Neuronal stem cell (in vitro differentiated cells): ENCODE data around the gene SPZ1.

Experiments
- DNase-seq: peaks from one replicate; pipeline ENCODE4 v3.0.0-alpha.2; 2013; ENCODE audit warnings: low spot score
- H2AFZ ChIP-seq: one replicate; pipeline ENCODE4 v1.6.1; 2013; ENCODE audit warnings: mild to moderate bottlenecking, low read length, inconsistent platforms
- H2AK5ac ChIP-seq: 2 replicates; pipeline ENCODE4 v1.6.1; 2013; ENCODE audit warnings: low read depth, mild to moderate bottlenecking, inconsistent platforms, low read length, moderate library complexity, mixed read lengths
- H2BK120ac ChIP-seq: 2 replicates; pipeline ENCODE4 v1.6.1; 2013; ENCODE audit warnings: low read depth, mild to moderate bottlenecking, inconsistent platforms, low read length, moderate library complexity, mixed read lengths
- H2BK12ac ChIP-seq: one replicate; pipeline ENCODE4 v1.6.1; 2013; ENCODE audit warnings: low read length, inconsistent platforms
- H2BK15ac ChIP-seq: 2 replicates; pipeline ENCODE4 v1.6.1; 2013; ENCODE audit warnings: mild to moderate bottlenecking, low read length, inconsistent platforms, mixed read lengths
- H2BK5ac ChIP-seq: one replicate; pipeline ENCODE4 v1.6.1; 2013; ENCODE audit warnings: inconsistent platforms, mild to moderate bottlenecking, low read length, moderate library complexity
- H3K14ac ChIP-seq: one replicate; pipeline ENCODE4 v1.6.1; 2013; ENCODE audit warnings: low read length, inconsistent platforms
- H3K18ac ChIP-seq: 2 replicates; pipeline ENCODE4 v1.6.1; 2013; ENCODE audit warnings: low read length, inconsistent platforms
- H3K23ac ChIP-seq: 2 replicates; pipeline ENCODE4 v1.6.1; 2013; ENCODE audit warnings: low read depth, mild to moderate bottlenecking, mixed read lengths, low read length, inconsistent platforms; ENCODE audit not compliant: poor library complexity
- H3K27ac ChIP-seq: replicated peaks from 3 replicates; pipeline ENCODE4 v1.5.1; 2013; ENCODE audit warnings: low read length, inconsistent platforms
- H3K27me3 ChIP-seq, 3 experiments: 2 replicates each; pipeline ENCODE4 v1.6.1; 2013; ENCODE audit warnings: low read length in 3 of 3, mild to moderate bottlenecking in 2 of 3, inconsistent platforms in 1 of 3, low read depth in 1 of 3, mixed read lengths in 1 of 3, moderate library complexity in 1 of 3; ENCODE audit not compliant: control insufficient read depth in 3 of 3, insufficient read depth in 3 of 3
- H3K36me3 ChIP-seq, 2 donors: replicated peaks in 1 of 2; 2 replicates each; pipeline ENCODE4 v1.6.1; 2013; ENCODE audit warnings: low read length in 2 of 2; ENCODE audit not compliant: control insufficient read depth in 2 of 2, insufficient read depth in 2 of 2
- H3K4ac ChIP-seq: 2 replicates; pipeline ENCODE4 v1.6.1; 2013; ENCODE audit warnings: inconsistent platforms, mild to moderate bottlenecking, low read length, moderate library complexity
- H3K4me1 ChIP-seq, 2 donors: 1 replicate in 1 of 2; 2 replicates in 1 of 2; pipeline ENCODE4 v1.6.1; 2013; ENCODE audit warnings: low read length in 2 of 2, low read depth in 1 of 2; ENCODE audit not compliant: control insufficient read depth in 2 of 2, insufficient read depth in 1 of 2
- H3K4me2 ChIP-seq: one replicate; pipeline ENCODE4 v1.6.1; 2013; ENCODE audit warnings: mild to moderate bottlenecking, low read length, inconsistent platforms; ENCODE audit not compliant: insufficient read depth, poor library complexity, severe bottlenecking
- H3K4me3 ChIP-seq, 2 donors: 2 replicates each; pipeline ENCODE4 v1.5.1; 2013; ENCODE audit warnings: low read length in 2 of 2, mild to moderate bottlenecking in 2 of 2, inconsistent platforms in 1 of 2, moderate library complexity in 1 of 2
- H3K79me1 ChIP-seq: one replicate; pipeline ENCODE4 v1.6.1; 2013; ENCODE audit warnings: low read depth, mild to moderate bottlenecking, inconsistent platforms, low read length, moderate library complexity
- H3K9ac ChIP-seq: one replicate; pipeline ENCODE4 v1.6.1; 2013; ENCODE audit warnings: mild to moderate bottlenecking, low read depth, low read length, inconsistent platforms; ENCODE audit not compliant: poor library complexity
- H3K9me3 ChIP-seq, 2 donors: replicated peaks in 1 of 2; 2 replicates each; pipeline versions ENCODE3 to v1.6.1; 2013; ENCODE audit warnings: low read length in 2 of 2, mild to moderate bottlenecking in 2 of 2, inconsistent platforms in 1 of 2, low read depth in 1 of 2, mixed read lengths in 1 of 2, moderate library complexity in 1 of 2; ENCODE audit not compliant: control insufficient read depth in 2 of 2, insufficient read depth in 1 of 2
- H4K8ac ChIP-seq: one replicate; pipeline ENCODE4 v1.6.1; 2013; ENCODE audit warnings: low read depth, mild to moderate bottlenecking, inconsistent platforms, low read length, moderate library complexity
- H4K91ac ChIP-seq: one replicate; pipeline ENCODE4 v1.6.1; 2013; ENCODE audit warnings: low read length, low read depth, mild to moderate bottlenecking, inconsistent platforms; ENCODE audit not compliant: poor library complexity
- WGBS, 2 donors: extraction: QIAGEN DNeasy Blood & Tissue Kit; methylation state at CpG; one replicate each; pipeline ENCODE4 v1.1.7; 2013; ENCODE audit warnings: missing lambda C conversion rate in 2 of 2, mixed read lengths in 1 of 2; ENCODE audit not compliant: insufficient read length in 2 of 2, insufficient replicate concordance in 1 of 2; ENCODE audit errors: extremely low coverage in 2 of 2; 5-methylcytosine and 5-hydroxymethylcytosine counted together

SPZ1 gene

GRCh38 chr5:80288177-80288576 lies 31.6 kb upstream of the SPZ1 start:
- Histone ChIP-seq H3K27me3 (no peaks in the 10 kb centered on the region), H3K18ac (no peak overlapping the region), H3K14ac (no peak overlapping the region), H3K4me2 (no peak overlapping the region), H2BK15ac (peak overlapping the region; percentile 89), H3K79me1 (no peaks in the 10 kb centered on the region), H3K9ac (no peak overlapping the region), H3K9me3 (peaks cover 0 to 2% of the 10 kb centered on the region in 2 donors), H3K4ac (no peak overlapping the region), H2AFZ (no peak overlapping the region), H2BK120ac (no peak overlapping the region), H3K4me3 (no peak overlapping the region), H3K4me1 (no peaks in the 10 kb centered on the region), H3K36me3 (no peaks in the 10 kb centered on the region), H4K91ac (no peak overlapping the region), H2AK5ac (peak overlapping the region; percentile 46), H3K23ac (peak overlapping the region; percentile 55), H3K27ac (no peak overlapping the region), H2BK5ac (no peak overlapping the region), H2BK12ac (no peak overlapping the region), H4K8ac (no peak overlapping the region)
- WGBS, 2 donors = no CpG with 5 or more reads among the region's 2 CpGs
- DNase-seq = no peak

GRCh38 chr5:80289320-80289719 lies 30.5 kb upstream of the SPZ1 start:
- no peak for DNase-seq
- no peaks in the 10 kb centered on the region for H3K79me1 ChIP-seq
- H3K4me2 ChIP-seq = no peak overlapping the region
- no peak overlapping the region for H3K18ac ChIP-seq
- H3K4me1 ChIP-seq = no peaks in the 10 kb centered on the region
- H2BK5ac ChIP-seq = no peak overlapping the region
- H2AFZ ChIP-seq = no peak overlapping the region
- no CpG with 5 or more reads among the region's 2 CpGs for WGBS, 2 donors
- no peak overlapping the region for H4K8ac ChIP-seq
- H2AK5ac ChIP-seq = no peak overlapping the region
- H3K4ac ChIP-seq = no peak overlapping the region
- no peak overlapping the region for H2BK120ac ChIP-seq
- H4K91ac ChIP-seq = no peak overlapping the region
- no peak overlapping the region for H2BK15ac ChIP-seq
- no peak overlapping the region for H3K27ac ChIP-seq
- H3K27me3 ChIP-seq = no peaks in the 10 kb centered on the region
- H3K14ac ChIP-seq = no peak overlapping the region
- no peak overlapping the region for H3K4me3 ChIP-seq
- H3K23ac ChIP-seq = peak overlapping the region; percentile 17
- H2BK12ac ChIP-seq = no peak overlapping the region
- no peak overlapping the region for H3K9ac ChIP-seq
- peaks cover 0 to 2% of the 10 kb centered on the region in 2 donors for H3K9me3 ChIP-seq
- H3K36me3 ChIP-seq = no peaks in the 10 kb centered on the region

- WGBS, 2 donors = no CpG with 5 or more reads among the region's 8 CpGs
- H3K23ac ChIP-seq = no peak overlapping the region
Observed at GRCh38 chr5:80291761-80292160, 28.0 kb upstream of the SPZ1 start.

GRCh38 chr5:80296121-80296520 lies 23.7 kb upstream of the SPZ1 start:
- no peak for DNase-seq
- Histone ChIP-seq H3K9me3 (peaks cover 0 to 7% of the 10 kb centered on the region in 2 donors), H4K91ac (no peak overlapping the region), H2BK5ac (no peak overlapping the region), H3K79me1 (no peaks in the 10 kb centered on the region), H4K8ac (no peak overlapping the region), H2BK120ac (no peak overlapping the region), H3K4ac (no peak overlapping the region), H2AK5ac (no peak overlapping the region), H3K36me3 (no peaks in the 10 kb centered on the region), H3K23ac (no peak overlapping the region), H3K9ac (no peak overlapping the region), H2BK15ac (no peak overlapping the region), H3K18ac (no peak overlapping the region), H2BK12ac (no peak overlapping the region), H3K4me1 (peaks cover 0 to 1% of the 10 kb centered on the region in 2 donors), H3K27ac (no peak overlapping the region), H3K14ac (no peak overlapping the region), H2AFZ (no peak overlapping the region), H3K4me3 (no peak overlapping the region), H3K27me3 (no peaks in the 10 kb centered on the region), H3K4me2 (no peak overlapping the region)
- no CpG with 5 or more reads among the region's 6 CpGs for WGBS, 2 donors

More at GRCh38 chr5:80291761-80292160, 28.0 kb upstream of the SPZ1 start:
- no peak overlapping the region for H3K27ac ChIP-seq
- no peak overlapping the region for H3K18ac ChIP-seq
- H3K36me3 ChIP-seq = no peaks in the 10 kb centered on the region
- H2AFZ ChIP-seq = no peak overlapping the region
- H2BK120ac ChIP-seq = no peak overlapping the region
- no peak overlapping the region for H4K8ac ChIP-seq
- H3K9ac ChIP-seq = no peak overlapping the region
- H3K4me2 ChIP-seq = no peak overlapping the region
- H3K4me1 ChIP-seq = peaks cover 0 to 1% of the 10 kb centered on the region in 2 donors
- no peak for DNase-seq
- H3K4ac ChIP-seq = no peak overlapping the region
- H3K27me3 ChIP-seq = no peaks in the 10 kb centered on the region
- no peak overlapping the region for H2BK15ac ChIP-seq
- H2BK12ac ChIP-seq = no peak overlapping the region
- H3K9me3 ChIP-seq = peaks cover 0 to 2% of the 10 kb centered on the region in 2 donors
- no peak overlapping the region for H4K91ac ChIP-seq
- H2BK5ac ChIP-seq = no peak overlapping the region
- H3K4me3 ChIP-seq = no peak overlapping the region
- no peaks in the 10 kb centered on the region for H3K79me1 ChIP-seq
- H3K14ac ChIP-seq = no peak overlapping the region
- H2AK5ac ChIP-seq = no peak overlapping the region
